Spleen (tissue), 11 donors: Measurements from ENCODE around the gene VAMP8. TPM values are rescaled to one million over a fixed set of nuclear protein-coding genes. Genes with fewer than 3 reads are reported as not detected.

ENCODE experiments used
- DNase-seq: peaks from one replicate; pipeline ENCODE4 v3.0.0-alpha.2; 2020
- H3K27ac ChIP-seq, 8 donors: fragments of 200-600 bp; sonication (generic) in 7 of 8; 1 replicate in 4 of 8; 2 replicates in 4 of 8; pipeline versions ENCODE4 v1.5.0 to v1.8.0; 2016 to 2021; ENCODE audit warnings: inconsistent platforms in 4 of 8, mild to moderate bottlenecking in 4 of 8, moderate library complexity in 1 of 8
- H3K27me3 ChIP-seq, 7 donors: fragments of 200-600 bp; sonication (generic) in 6 of 7; replicated peaks in 1 of 7; 1 replicate in 4 of 7; 2 replicates in 3 of 7; pipeline versions ENCODE4 v1.5.0 to v1.8.0; 2016 to 2021; ENCODE audit warnings: inconsistent platforms in 3 of 7, mild to moderate bottlenecking in 1 of 7
- H3K36me3 ChIP-seq, 6 donors: fragments of 200-600 bp; sonication (generic) in 5 of 6; 1 replicate in 4 of 6; 2 replicates in 2 of 6; pipeline versions ENCODE4 v1.5.0 to v1.8.0; 2016 to 2021; ENCODE audit warnings: inconsistent platforms in 2 of 6
- H3K4me1 ChIP-seq, 6 donors: fragments of 200-600 bp; sonication (generic) in 5 of 6; 1 replicate in 3 of 6; 2 replicates in 3 of 6; pipeline versions ENCODE4 v1.5.0 to v1.8.0; 2016 to 2021; ENCODE audit warnings: inconsistent platforms in 3 of 6
- H3K4me3 ChIP-seq, 8 donors: fragments of 200-600 bp; sonication (generic) in 7 of 8; 1 replicate in 4 of 8; 2 replicates in 4 of 8; pipeline versions ENCODE4 v1.5.0 to v1.8.0; 2016 to 2021; ENCODE audit warnings: inconsistent platforms in 4 of 8, mild to moderate bottlenecking in 4 of 8, moderate library complexity in 2 of 8
- H3K9me3 ChIP-seq, 8 donors: fragments of 200-600 bp; sonication (generic) in 7 of 8; 1 replicate in 4 of 8; 2 replicates in 4 of 8; pipeline versions ENCODE4 v1.5.0 to v1.8.0; 2016 to 2021; ENCODE audit warnings: inconsistent platforms in 4 of 8
- CTCF ChIP-seq, 11 experiments: fragments of 200-600 bp in 7 of 11; fragments of 450-650 bp in 4 of 11; sonication (generic) in 4 of 11; IDR thresholded peaks in 8 of 11; conservative IDR thresholded peaks in 3 of 11; 1 replicate in 7 of 11; 2 replicates in 4 of 11; pipeline versions ENCODE4 v1.4.0 to v1.8.0; 2016 to 2021; ENCODE audit warnings: antibody characterized with exemption in 11 of 11, inconsistent platforms in 4 of 11, mild to moderate bottlenecking in 1 of 11
- POLR2A ChIP-seq, 3 donors: fragments of 450-650 bp; IDR thresholded peaks; one replicate each; pipeline ENCODE4 v1.5.1; 2017; ENCODE audit warnings: antibody characterized with exemption in 3 of 3, mild to moderate bottlenecking in 1 of 3
- POLR2AphosphoS5 ChIP-seq, 3 donors: sonication (generic); formaldehyde crosslinking; IDR thresholded peaks; one replicate each; pipeline ENCODE4 v1.5.1; 2017; ENCODE audit warnings: antibody characterized with exemption in 3 of 3
- WGBS, 5 donors: extraction: QIAGEN DNeasy Blood & Tissue Kit in 3 of 5; methylation state at CpG; one replicate each; pipeline versions ENCODE4 v1.1.5 to v1.1.7; 2013 to 2018; 5-methylcytosine and 5-hydroxymethylcytosine counted together
- intact Hi-C: fragments of 100-400 bp; cut with DNase I; formaldehyde crosslinking; loops from one replicate; pipeline ENCODE4 v1.15.0; 2023; ENCODE audit warnings: low total_unique reads
- polyA plus RNA-seq, 3 donors: library from polyadenylated mRNA; stranded (reverse); fragments of 200-250 nt; gene quantifications; one replicate each; pipeline ENCODE4 v1.2.1, GENCODE V29; 2013
- total RNA-seq, 7 donors: library from RNA; depleted of rRNA in 3 of 7; stranded (reverse); fragments of >200 nt in 3 of 7; fragmentation: NEBNext Ultra II Directional in 4 of 7; extraction: Animal tissue kit (Norgen Biotek cat#: 25700) in 4 of 7; gene quantifications; one replicate each; pipeline versions ENCODE4 v1.1.0 to v1.2.1, GENCODE V29; 2016 to 2021
- donor health status: healthy with polysubstance abuse.
- donor health status: DM: no; HTN: no; CAD: no; lungs with moderate emphysema.
- donor health status: DM: no; HTN: no; CAD: no.
- donor health status: Bipolar disorder and iron deficiency.
- donor health status: healthy.
- donor health status: DM: no; HTN: no; CAD: no.
- donor health status: DM: yes; HTN: yes; CAD: no.

VAMP8 gene
- total and polyA plus RNA-seq, 10 donors: 119 to 401 (median 152) TPM

GRCh38 chr2:85606116-85606455 is 28.7 kb downstream of the VAMP8 start:
- H3K4me3 ChIP-seq: no peak overlapping the region
- H3K36me3 ChIP-seq: peaks cover 0 to 50% (median 17%) of the 10 kb centered on the region in 6 donors
- peaks cover 30 to 96% (median 68%) of the 10 kb centered on the region in 6 donors for H3K4me1 ChIP-seq
- peak overlapping the region in 4 of 8 donors; percentile 26 to 54 (median 42) for H3K27ac ChIP-seq
- TF ChIP-seq POLR2A (IDR thresholded peaks at IDR 0.05): no peak
- no peak for TF ChIP-seq CTCF (IDR thresholded peaks at IDR 0.05 in 8 of 11, conservative IDR thresholded peaks at IDR 0.05 in 3 of 11)
- no peak for TF ChIP-seq POLR2AphosphoS5 (IDR thresholded peaks at IDR 0.05)
- WGBS, 5 donors: 77 to 92% (median 86%) methylated on average over 7 of the region's 7 CpGs
- intact Hi-C loops: no loop called here
- no peak for DNase-seq
- H3K9me3 ChIP-seq: no peaks in the 10 kb centered on the region
- H3K27me3 ChIP-seq: no peaks in the 10 kb centered on the region

GRCh38 chr2:85607268-85608215 is 30.2 kb downstream of the VAMP8 start:
- DNase-seq: no peak
- Histone ChIP-seq H3K27me3 (no peaks in the 10 kb centered on the region), H3K4me3 (no peak overlapping the region), H3K27ac (peak overlapping the region in 3 of 8 donors; percentile 5 to 54 (median 35)), H3K4me1 (peaks cover 27 to 95% (median 66%) of the 10 kb centered on the region in 6 donors), H3K36me3 (peaks cover 0 to 50% (median 17%) of the 10 kb centered on the region in 6 donors), H3K9me3 (no peaks in the 10 kb centered on the region)
- WGBS, 5 donors: 86 to 91% (median 88%) methylated on average over 9 of the region's 9 CpGs
- TF ChIP-seq POLR2AphosphoS5 (IDR thresholded peaks at IDR 0.05) (no peak), CTCF (IDR thresholded peaks at IDR 0.05 in 8 of 11, conservative IDR thresholded peaks at IDR 0.05 in 3 of 11) (no peak), POLR2A (IDR thresholded peaks at IDR 0.05) (no peak)
- intact Hi-C loops: no loop called here

GRCh38 chr2:85611217-85611704 is 33.9 kb downstream of the VAMP8 start:
- H3K27me3 ChIP-seq: no peaks in the 10 kb centered on the region
- H3K9me3 ChIP-seq: no peaks in the 10 kb centered on the region
- H3K4me3 ChIP-seq: peak overlapping the region; percentile 76 to 99 (median 94)
- peak overlapping the region; percentile 84 to 94 (median 88) for H3K27ac ChIP-seq
- peaks cover 0 to 40% (median 17%) of the 10 kb centered on the region in 6 donors for H3K36me3 ChIP-seq
- TF ChIP-seq CTCF (IDR thresholded peaks at IDR 0.05 in 8 of 11, conservative IDR thresholded peaks at IDR 0.05 in 3 of 11) (no peak), POLR2A (IDR thresholded peaks at IDR 0.05) (no peak), POLR2AphosphoS5 (IDR thresholded peaks at IDR 0.05) (no peak)
- no peak for DNase-seq
- intact Hi-C loops: no loop called here
- H3K4me1 ChIP-seq: peaks cover 12 to 73% (median 40%) of the 10 kb centered on the region in 6 donors
- WGBS, 5 donors: 10 to 14% (median 12%) methylated on average over 24 of the region's 24 CpGs
